HG02763 (cell line): Measurements from ENCODE around the gene CHMP2A.

Experiments
- ATAC-seq: cut with Tn5 transposase; IDR thresholded peaks from one replicate; pipeline ENCODE4 v1.9.1; 2021; ENCODE audit warnings: mild to moderate bottlenecking, moderate library complexity; ENCODE audit not compliant: unreplicated experiment

Gene CHMP2A

DNA sequence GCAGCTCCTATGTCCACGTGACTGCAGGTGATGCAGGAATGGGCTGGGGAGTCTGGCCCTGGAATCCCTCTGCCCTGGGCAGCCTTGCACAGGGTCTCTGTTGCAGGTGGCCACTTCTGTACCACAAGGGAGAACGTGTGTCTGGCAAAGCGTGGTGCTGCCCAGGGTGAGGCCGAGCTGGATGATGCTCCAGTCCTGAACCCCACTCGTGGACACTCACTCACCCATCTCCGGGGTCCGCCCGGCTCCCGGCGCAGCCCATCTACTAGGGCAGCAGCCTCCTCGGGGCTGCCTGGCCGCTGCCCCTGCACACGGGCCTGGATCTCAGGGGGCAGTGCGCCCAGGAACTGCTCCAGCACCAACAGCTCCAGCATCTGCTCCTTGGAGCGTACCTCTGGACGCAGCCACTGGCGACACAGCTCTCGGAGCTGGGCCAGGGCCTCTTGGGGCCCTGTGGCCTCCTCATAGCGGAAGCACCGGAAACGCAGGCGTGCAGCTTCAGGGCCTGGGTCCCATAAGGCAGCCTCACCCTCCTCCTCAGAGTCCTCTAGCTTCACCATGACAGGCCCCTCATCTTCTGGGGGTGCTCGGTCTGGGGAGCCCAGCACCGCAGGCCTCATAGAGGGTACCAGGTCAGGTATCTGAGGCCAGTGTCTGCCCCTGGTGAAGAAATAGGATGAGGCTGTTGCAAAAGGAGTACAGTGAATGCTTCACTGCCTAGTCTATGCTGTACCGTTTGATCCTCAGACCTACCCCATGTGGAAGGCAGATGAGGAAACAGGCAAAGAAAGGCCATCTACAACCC, 16.1 kb upstream of the CHMP2A start:
- no peak for ATAC-seq

GRCh38 chr19:58569943-58570670, 15.2 kb upstream of the CHMP2A start:
- ATAC-seq, result no peak

GRCh38 chr19:58569191-58569942, 14.5 kb upstream of the CHMP2A start:
- ATAC-seq, result no peak

GRCh38 chr19:58568453-58569130, 13.7 kb upstream of the CHMP2A start:
- no peak for ATAC-seq

GRCh38 chr19:58566989-58567388, 12.1 kb upstream of the CHMP2A start:
- ATAC-seq, result no peak

GRCh38 chr19:58563823-58564222, 8.9 kb upstream of the CHMP2A start:
- no peak for ATAC-seq

- ATAC-seq, result no peak
Measured at GRCh38 chr19:58563034-58563573, 8.2 kb upstream of the CHMP2A start.

DNA sequence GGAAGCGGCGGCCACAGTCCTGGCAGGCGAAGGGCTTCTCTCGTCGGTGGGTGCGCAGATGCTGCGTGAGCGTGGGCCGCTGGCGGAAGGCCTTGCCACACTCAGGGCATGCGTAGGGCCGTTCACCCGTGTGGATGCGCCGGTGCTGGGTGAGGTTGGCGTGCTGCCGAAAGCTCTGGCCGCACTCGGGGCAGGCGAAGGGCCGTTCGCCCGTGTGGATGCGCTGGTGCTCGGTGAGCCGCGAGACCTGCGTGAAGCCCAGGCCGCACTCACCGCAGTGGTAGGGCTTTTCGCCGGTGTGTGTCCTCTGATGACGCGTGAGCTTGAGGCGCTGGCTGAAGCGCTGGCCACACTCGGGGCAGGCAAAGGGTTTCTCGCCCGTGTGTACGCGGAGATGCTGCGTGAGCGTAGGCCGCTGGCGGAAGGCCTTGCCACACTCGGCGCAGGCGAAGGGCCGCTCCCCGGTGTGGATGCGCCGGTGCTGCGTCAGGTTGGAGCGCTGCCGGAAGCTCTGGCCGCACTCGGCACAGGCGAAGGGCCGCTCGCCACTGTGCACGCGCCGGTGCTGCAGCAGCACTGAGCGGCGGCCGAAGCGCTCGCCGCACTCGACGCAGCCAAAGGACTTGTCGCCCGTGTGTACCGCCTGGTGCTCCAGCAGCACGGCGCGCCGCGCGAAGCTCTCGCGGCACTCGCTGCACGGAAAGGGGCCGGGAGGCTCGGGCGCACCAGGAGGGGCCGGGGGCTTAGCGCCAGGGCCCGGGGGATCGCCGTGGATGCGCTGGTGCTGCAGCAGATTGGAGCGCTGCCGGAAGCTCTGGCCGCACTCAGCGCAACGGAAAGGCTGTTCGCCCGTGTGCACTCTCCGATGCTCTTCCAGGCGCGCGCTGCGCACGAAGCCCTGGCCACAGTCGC, 7.5 kb upstream of the CHMP2A start:
- ATAC-seq, result no peak

DNA sequence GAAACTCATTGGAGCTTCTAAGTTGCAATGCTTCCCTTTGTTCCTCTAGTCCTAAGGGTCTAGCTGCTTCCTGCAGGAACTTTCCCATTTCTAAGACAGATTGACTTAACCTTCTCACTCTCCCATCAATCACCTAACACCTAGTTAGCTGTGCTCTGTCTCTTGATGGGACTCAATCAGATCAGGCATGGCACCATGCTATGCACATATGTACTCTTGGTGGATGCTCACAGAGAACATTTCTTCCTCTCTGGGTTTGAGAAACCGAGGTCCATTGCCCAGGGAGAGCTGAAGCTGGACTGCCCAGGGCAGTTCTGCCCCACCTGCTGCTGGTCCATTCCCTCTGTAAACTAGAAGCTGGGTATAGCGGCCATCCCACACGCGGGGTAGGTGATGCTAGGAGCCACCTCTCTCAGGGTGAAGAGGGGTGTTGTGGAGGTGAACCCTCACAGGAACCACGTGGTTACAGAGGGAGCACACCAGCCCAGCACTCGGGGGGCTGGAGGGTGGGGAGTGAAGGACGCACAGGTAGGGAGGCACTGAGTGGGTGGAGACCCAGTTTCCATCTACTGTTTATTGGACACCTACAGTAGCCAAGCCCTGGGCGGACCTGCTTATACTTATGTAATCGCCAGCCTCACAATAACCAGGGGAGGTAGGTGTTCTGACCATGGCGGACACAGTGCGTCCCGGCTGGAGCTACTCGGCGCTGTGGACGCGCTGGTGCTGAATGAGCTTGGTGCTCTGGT, 6.6 kb upstream of the CHMP2A start:
- ATAC-seq, result no peak

GRCh38 chr19:58560921-58561320, 6.0 kb upstream of the CHMP2A start:
- ATAC-seq, result no peak

GRCh38 chr19:58560007-58560887, 5.3 kb upstream of the CHMP2A start:
- no peak for ATAC-seq

DNA sequence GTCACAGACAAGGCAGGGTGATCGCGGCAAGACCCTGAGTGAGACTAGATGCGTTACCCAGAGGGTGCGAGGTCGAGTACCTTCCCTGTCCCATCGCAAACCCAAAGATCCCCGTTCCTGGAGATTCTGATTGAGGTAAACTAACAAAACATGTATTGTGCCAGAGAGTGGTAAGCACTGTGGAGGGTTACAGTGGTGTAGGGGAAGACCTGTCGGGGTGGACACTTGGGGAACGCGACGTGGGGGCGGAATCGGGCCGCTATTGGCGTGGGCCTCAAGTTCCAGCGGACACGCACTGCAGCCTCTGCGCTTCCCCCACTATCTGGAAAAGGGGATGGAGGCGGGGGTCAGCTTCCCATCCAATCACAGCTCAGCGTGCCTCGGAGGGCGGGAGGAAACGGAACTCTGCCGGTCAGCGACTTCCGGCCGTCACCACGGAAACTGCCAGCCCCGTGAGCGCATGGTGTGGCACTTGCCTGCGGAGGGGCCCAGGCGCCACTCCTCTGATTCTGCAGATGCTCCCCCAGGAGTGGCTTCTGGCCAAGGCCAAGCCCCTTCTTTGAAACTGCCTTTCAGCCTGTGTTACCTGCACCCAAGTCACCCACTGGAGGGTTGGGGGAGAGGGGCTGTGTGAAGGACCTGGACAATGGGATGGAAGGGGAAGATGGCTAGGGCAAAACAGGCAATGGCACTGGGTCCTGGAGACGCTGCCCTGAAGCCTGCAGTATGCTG, 4.5 kb upstream of the CHMP2A start:
- ATAC-seq, result peak; percentile 24

DNA sequence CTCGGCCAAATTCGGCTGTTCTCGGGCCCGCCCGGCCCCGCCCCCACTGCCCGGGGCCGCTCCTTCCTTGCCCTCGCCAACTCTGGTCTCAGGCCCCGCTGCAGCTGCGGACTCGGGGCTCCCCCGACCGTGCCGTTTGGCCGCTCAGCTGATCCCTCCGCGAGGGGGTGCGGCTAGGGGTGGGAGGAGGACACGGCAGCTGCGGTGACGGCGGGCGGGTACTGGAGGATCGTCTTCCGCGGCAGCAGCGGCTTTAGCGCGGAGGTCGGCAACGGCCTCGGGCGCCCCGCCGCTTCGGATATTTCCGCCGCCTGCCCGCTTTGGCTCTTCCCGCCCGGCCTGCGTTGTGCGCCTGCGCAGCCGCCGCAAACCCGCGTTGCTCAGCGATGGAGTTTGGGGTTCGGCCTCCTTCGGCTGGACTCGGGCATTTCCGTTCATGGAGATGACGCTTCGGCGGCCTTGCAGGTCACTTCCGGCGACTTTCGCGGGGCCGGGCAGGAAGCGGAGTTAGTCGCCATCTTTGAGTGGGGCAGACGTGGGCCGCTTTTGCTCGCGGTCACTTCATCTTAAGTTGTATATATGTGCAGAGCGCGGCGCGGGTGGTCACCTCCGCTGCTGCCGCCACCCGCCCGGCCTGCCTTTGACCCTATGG, 3.8 kb upstream of the CHMP2A start:
- peak; percentile 50 for ATAC-seq

DNA sequence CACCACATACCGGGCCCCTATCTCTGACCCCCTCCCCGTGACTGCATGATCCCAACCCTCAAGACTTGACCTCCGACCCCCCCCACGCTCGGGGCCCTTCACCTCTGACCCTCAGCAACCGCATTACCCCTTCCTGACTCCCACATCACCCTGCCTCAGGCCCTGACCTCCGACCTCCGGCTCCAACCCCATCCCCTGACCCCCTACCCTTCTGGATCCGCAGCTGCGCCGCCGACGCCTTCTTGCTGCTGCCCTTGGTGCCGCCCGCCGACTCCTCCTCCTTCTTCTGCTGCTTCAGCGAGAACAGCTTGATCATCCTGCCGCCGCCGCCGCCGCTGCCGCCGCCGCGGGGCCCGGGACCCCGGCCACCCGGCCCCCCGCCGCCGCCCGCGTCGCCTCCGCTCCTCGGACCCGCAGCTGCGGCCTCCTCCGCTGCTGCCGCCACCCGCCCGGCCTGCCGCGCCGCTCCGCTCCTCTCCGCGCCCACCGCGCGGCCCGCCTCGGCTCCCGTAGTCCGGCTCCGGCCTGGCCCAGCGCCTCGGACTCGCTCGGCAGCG, 3.2 kb upstream of the CHMP2A start, which contains the start of gene UBE2M:
Gene UBE2M (minus strand): TSS at position 546 of the 557 bp plus-strand sequence. CDS start 230 bp downstream, at position 316.
- ATAC-seq, result peak; percentile 0

GRCh38 chr19:58557221-58558065, 2.5 kb upstream of the CHMP2A start:
- no peak for ATAC-seq
